Mucosa of stomach (tissue), 1 donor: ENCODE measurements around the gene PCBD1.

Experiments
- H3K27me3 ChIP-seq: one replicate; pipeline ENCODE4 v1.7.0; 2013; ENCODE audit warnings: mild to moderate bottlenecking, low read length; ENCODE audit not compliant: control insufficient read depth, insufficient read depth
- H3K36me3 ChIP-seq: one replicate; pipeline ENCODE4 v1.7.0; 2013; ENCODE audit warnings: low read length; ENCODE audit not compliant: control insufficient read depth, insufficient read depth
- H3K4me1 ChIP-seq: one replicate; pipeline ENCODE4 v1.7.0; 2013; ENCODE audit warnings: mild to moderate bottlenecking, low read length; ENCODE audit not compliant: control insufficient read depth, insufficient read depth
- H3K4me3 ChIP-seq: one replicate; pipeline ENCODE4 v1.7.0; 2013; ENCODE audit warnings: low read length
- H3K9ac ChIP-seq: one replicate; pipeline ENCODE4 v1.7.0; 2013; ENCODE audit warnings: mild to moderate bottlenecking, low read length, moderate library complexity
- H3K9me3 ChIP-seq: one replicate; pipeline ENCODE4 v1.7.0; 2013; ENCODE audit warnings: mild to moderate bottlenecking, low read length, moderate library complexity; ENCODE audit not compliant: control insufficient read depth
- donor health status: Pancreatic carcinoma.

The PCBD1 gene

DNA sequence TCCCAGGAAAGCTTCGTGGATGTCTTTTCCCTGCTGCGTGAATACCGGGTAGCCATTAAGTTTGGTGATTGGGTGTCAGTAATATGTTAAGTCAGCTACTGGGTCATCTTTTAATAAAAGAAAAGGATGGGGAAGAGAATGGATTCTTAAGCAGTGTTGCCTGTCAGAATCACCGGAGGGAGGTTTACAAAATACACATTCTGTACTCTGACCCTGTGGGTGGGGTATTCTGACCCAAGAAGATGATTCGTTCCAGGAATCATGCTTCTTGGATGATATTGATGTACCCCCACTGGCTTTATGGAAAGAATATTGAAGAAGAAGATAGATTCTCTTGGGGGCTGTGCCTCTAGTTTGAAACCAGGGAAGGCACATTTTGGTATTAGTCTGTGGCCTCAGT is 54.3 kb downstream of the PCBD1 start:
- no peak overlapping the region for H3K4me3 ChIP-seq
- H3K27me3 ChIP-seq: no peaks in the 10 kb centered on the region
- H3K9ac ChIP-seq: no peak overlapping the region
- no peaks in the 10 kb centered on the region for H3K4me1 ChIP-seq
- H3K9me3 ChIP-seq: no peaks in the 10 kb centered on the region
- peaks cover 4% of the 10 kb centered on the region for H3K36me3 ChIP-seq

DNA sequence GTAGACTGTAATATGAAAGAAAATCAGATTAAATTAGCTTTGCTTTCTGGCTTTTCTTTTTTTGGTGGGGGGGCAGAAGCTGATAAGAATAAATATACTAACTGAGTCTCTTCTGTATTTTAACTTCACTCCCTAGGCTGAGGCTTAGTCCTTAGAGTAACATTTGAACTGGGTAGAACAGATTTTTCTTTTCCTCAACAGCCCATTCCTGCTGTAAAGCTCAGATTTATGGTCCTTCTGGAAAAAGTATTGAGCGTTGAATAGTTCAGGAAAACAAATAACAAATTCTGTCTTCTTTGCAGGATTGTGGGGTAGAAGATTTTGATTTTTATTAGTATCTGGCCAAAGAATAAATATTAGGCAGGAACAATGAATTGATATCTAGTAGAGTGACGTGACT is 54.8 kb downstream of the PCBD1 start:
- H3K4me1 ChIP-seq: no peaks in the 10 kb centered on the region
- H3K27me3 ChIP-seq: no peaks in the 10 kb centered on the region
- no peaks in the 10 kb centered on the region for H3K36me3 ChIP-seq
- H3K9ac ChIP-seq: no peak overlapping the region
- H3K9me3 ChIP-seq: no peaks in the 10 kb centered on the region
- no peak overlapping the region for H3K4me3 ChIP-seq
